Ovary (tissue), 9 donors: ENCODE measurements around the gene TRPM5. TPM values are rescaled to one million over a fixed set of nuclear protein-coding genes. Genes with fewer than 3 reads are reported as not detected.

ENCODE experiments used
- DNase-seq, 5 donors: peaks; one replicate each; pipeline ENCODE4 v3.0.0-alpha.2; 2019 to 2020
- H3K27ac ChIP-seq, 2 donors: fragments of 200-600 bp; one replicate each; pipeline versions ENCODE4 v1.5.1 to v1.8.0; 2019 to 2022
- H3K27me3 ChIP-seq: fragments of 200-600 bp; one replicate; pipeline ENCODE4 v1.8.0; 2022
- H3K36me3 ChIP-seq: fragments of 200-600 bp; sonication (generic); one replicate; pipeline ENCODE4 v1.5.1; 2019
- H3K4me1 ChIP-seq: one replicate; pipeline ENCODE4 v1.8.1; 2013; ENCODE audit warnings: mild to moderate bottlenecking, moderate library complexity; ENCODE audit not compliant: insufficient read depth
- H3K4me3 ChIP-seq: fragments of 200-600 bp; sonication (generic); one replicate; pipeline ENCODE4 v1.5.1; 2017
- H3K9me3 ChIP-seq, 2 donors: fragments of 200-600 bp in 1 of 2; sonication (generic) in 1 of 2; one replicate each; pipeline versions ENCODE4 v1.5.1 to v1.8.1; 2013 to 2019; ENCODE audit warnings: mild to moderate bottlenecking in 1 of 2, moderate library complexity in 1 of 2
- CTCF ChIP-seq, 3 donors: fragments of 450-650 bp in 2 of 3; fragments of 200-600 bp in 1 of 3; IDR thresholded peaks; one replicate each; pipeline versions ENCODE4 v1.5.1 to v1.8.0; 2016 to 2022; ENCODE audit warnings: antibody characterized with exemption in 3 of 3, mild to moderate bottlenecking in 1 of 3
- EP300 ChIP-seq: sonication (generic); formaldehyde crosslinking; IDR thresholded peaks from one replicate; pipeline ENCODE4 v1.6.1; 2017; ENCODE audit warnings: antibody characterized with exemption
- POLR2A ChIP-seq: fragments of 450-650 bp; IDR thresholded peaks from one replicate; pipeline ENCODE4 v1.6.1; 2017; ENCODE audit warnings: antibody characterized with exemption, mild to moderate bottlenecking, moderate library complexity
- WGBS, 3 donors: extraction: QIAGEN DNeasy Blood & Tissue Kit in 1 of 3; methylation state at CpG; one replicate each; pipeline versions ENCODE4 v1.1.5 to v1.1.7; 2013 to 2017; 5-methylcytosine and 5-hydroxymethylcytosine counted together
- intact Hi-C, 4 donors: fragments of 100-400 bp; cut with DNase I; formaldehyde crosslinking; loops; one replicate each; pipeline versions ENCODE4 v1.11.0 to v1.15.1; 2022 to 2023
- polyA plus RNA-seq, 2 donors: library from polyadenylated mRNA; stranded (reverse); fragments of 200-250 nt in 1 of 2; fragments of 350-450 nt in 1 of 2; fragmentation: Illumina TruSeq in 1 of 2; extraction: RNeasy Lipid Tissue Mini Kit (QIAGEN cat#74804) in 1 of 2; gene quantifications; one replicate each; pipeline ENCODE4 v1.2.3, GENCODE V29; 2013 to 2014
- total RNA-seq, 7 donors: library from RNA; depleted of rRNA in 2 of 7; stranded (reverse); fragments of >200 nt in 2 of 7; fragmentation: NEBNext Ultra II Directional in 3 of 7; extraction: Animal tissue kit (Norgen Biotek cat#: 25700) in 3 of 7; gene quantifications; one replicate each; pipeline versions ENCODE4 v1.1.0 to v1.2.4, GENCODE V29; 2016 to 2023
- donor health status: DM: no; HTN: no; CAD: no; lungs with moderate emphysema.
- donor health status: DM: no; HTN: no; CAD: no.
- donor health status: Bipolar disorder and iron deficiency.
- donor health status: DM: yes; HTN: yes; CAD: no.
- donor health status: DM: no; HTN: no; CAD: no.
- donor health status: DM: yes; HTN: yes; CAD: no.

Gene TRPM5
- total and polyA plus RNA-seq, 9 donors = 0.05 to 0.11 (median 0.08) TPM; not detected in 6

GRCh38 chr11:2426826-2427521 lies 17.3 kb downstream of the TRPM5 start:
- H3K4me1 ChIP-seq = no peaks in the 10 kb centered on the region
- no peaks in the 10 kb centered on the region for H3K9me3 ChIP-seq
- no peaks in the 10 kb centered on the region for H3K27me3 ChIP-seq
- H3K4me3 ChIP-seq = no peak overlapping the region
- no peaks in the 10 kb centered on the region for H3K36me3 ChIP-seq
- DNase-seq = no peak
- H3K27ac ChIP-seq = no peak overlapping the region
- TF ChIP-seq EP300 = no peak
- TF ChIP-seq POLR2A = no peak
- no peak for TF ChIP-seq CTCF (IDR thresholded peaks at IDR 0.05)
- intact Hi-C loops = loop anchor here in 2 of 4 donors (10.0 kb wide), 2 partner anchors 98 to 468 kb away; no protein-coding TSS in a partner anchor
- WGBS, 3 donors = 81 to 87% (median 86%) methylated on average over 14 of the region's 14 CpGs

- Histone ChIP-seq H3K4me1 (no peaks in the 10 kb centered on the region), H3K27me3 (no peaks in the 10 kb centered on the region), H3K27ac (no peak overlapping the region), H3K9me3 (no peaks in the 10 kb centered on the region), H3K4me3 (no peak overlapping the region), H3K36me3 (no peaks in the 10 kb centered on the region)
- intact Hi-C loops = loop anchor here in 2 of 4 donors (10.0 kb wide), 2 partner anchors 99 to 469 kb away; no protein-coding TSS in a partner anchor
- whole genome bisulfite sequencing, 3 donors = 81 to 87% (median 86%) methylated on average over 11 to 13 of the region's 13 CpGs
- DNase-seq = no peak
- TF ChIP-seq POLR2A (no peak), EP300 (no peak), CTCF (IDR thresholded peaks at IDR 0.05) (no peak)
Observed at GRCh38 chr11:2426221-2426620, 18.1 kb downstream of the TRPM5 start.

- Histone ChIP-seq H3K9me3 (no peaks in the 10 kb centered on the region), H3K4me1 (peaks cover 1% of the 10 kb centered on the region), H3K27me3 (no peaks in the 10 kb centered on the region), H3K36me3 (no peaks in the 10 kb centered on the region), H3K27ac (no peak overlapping the region), H3K4me3 (no peak overlapping the region)
- TF ChIP-seq CTCF (IDR thresholded peaks at IDR 0.05) = no peak
- TF ChIP-seq EP300 = no peak
- TF ChIP-seq POLR2A = no peak
- no peak for DNase-seq
- intact Hi-C loops = loop anchor here in 2 of 4 donors (10.0 kb wide), 2 partner anchors 99 to 469 kb away; no protein-coding TSS in a partner anchor
- WGBS, 3 donors = 76 to 80% (median 78%) methylated on average over 7 to 8 of the region's 8 CpGs
Observed at GRCh38 chr11:2425506-2425905, 18.8 kb downstream of the TRPM5 start.

- TF ChIP-seq EP300 = no peak
- intact Hi-C loops = loop anchor here in 3 of 4 donors (5.0 to 10.0 kb wide), 3 partner anchors 100 to 470 kb away; no protein-coding TSS in a partner anchor
- 77 to 84% (median 80%) methylated on average over 27 to 28 of the region's 28 CpGs for WGBS, 3 donors
Observed at GRCh38 chr11:2424811-2425495, 19.4 kb downstream of the TRPM5 start.

More at GRCh38 chr11:2424811-2425495, 19.4 kb downstream of the TRPM5 start:
- Histone ChIP-seq H3K27me3 (no peaks in the 10 kb centered on the region), H3K27ac (no peak overlapping the region), H3K36me3 (no peaks in the 10 kb centered on the region), H3K4me1 (peaks cover 2% of the 10 kb centered on the region), H3K9me3 (no peaks in the 10 kb centered on the region), H3K4me3 (no peak overlapping the region)
- no peak for DNase-seq
